T-helper 17 cell (primary cell): ENCODE results near the gene INHBC. TPM values are rescaled to one million over a fixed set of nuclear protein-coding genes. Genes with fewer than 3 reads are reported as not detected.
"Not testable (repeated sequence)": the region's sequence is repeated elsewhere in the genome, so short reads cannot be mapped to it uniquely, and the experiment has no call there.

Experiments used
- ATAC-seq: fragments of 150-1000 bp; cut with Tn5 transposase; 2 replicates; pipeline ENCODE4 v1.10.0; 2021; ENCODE audit warnings: mild to moderate bottlenecking, moderate library complexity
- DNase-seq, 3 donors: peaks; one replicate each; pipeline versions ENCODE4 v3.0.0 to v3.0.0-alpha.2; 2020 to 2021
- H3K9me3 ChIP-seq: one replicate; pipeline ENCODE4 v1.7.0; 2013; ENCODE audit warnings: low read length, mild to moderate bottlenecking; ENCODE audit not compliant: control insufficient read depth, poor library complexity, severe bottlenecking
- H3K27ac Mint-ChIP-seq: one replicate; pipeline ENCODE4 v1.8.0; 2022; ENCODE audit warnings: mild to moderate bottlenecking, moderate library complexity, mixed read lengths
- H3K27me3 Mint-ChIP-seq: one replicate; pipeline ENCODE4 v1.8.0; 2022; ENCODE audit warnings: mixed read lengths
- H3K36me3 Mint-ChIP-seq: one replicate; pipeline ENCODE4 v1.8.0; 2022; ENCODE audit warnings: low read depth, mixed read lengths
- H3K4me1 Mint-ChIP-seq: one replicate; pipeline ENCODE4 v1.8.0; 2022; ENCODE audit warnings: mild to moderate bottlenecking, mixed read lengths
- H3K4me3 Mint-ChIP-seq: one replicate; pipeline ENCODE4 v1.8.0; 2022; ENCODE audit warnings: mild to moderate bottlenecking, moderate library complexity, mixed read lengths
- total RNA-seq, 4 donors: library from RNA in 2 of 4; stranded (reverse) in 2 of 4; gene quantifications; one replicate each; pipeline ENCODE4 v1.2.3 and lab custom pipeline; 2022 to 2026

Gene INHBC
- total RNA-seq, 2 donors from 2014 or later = not detected

DNA sequence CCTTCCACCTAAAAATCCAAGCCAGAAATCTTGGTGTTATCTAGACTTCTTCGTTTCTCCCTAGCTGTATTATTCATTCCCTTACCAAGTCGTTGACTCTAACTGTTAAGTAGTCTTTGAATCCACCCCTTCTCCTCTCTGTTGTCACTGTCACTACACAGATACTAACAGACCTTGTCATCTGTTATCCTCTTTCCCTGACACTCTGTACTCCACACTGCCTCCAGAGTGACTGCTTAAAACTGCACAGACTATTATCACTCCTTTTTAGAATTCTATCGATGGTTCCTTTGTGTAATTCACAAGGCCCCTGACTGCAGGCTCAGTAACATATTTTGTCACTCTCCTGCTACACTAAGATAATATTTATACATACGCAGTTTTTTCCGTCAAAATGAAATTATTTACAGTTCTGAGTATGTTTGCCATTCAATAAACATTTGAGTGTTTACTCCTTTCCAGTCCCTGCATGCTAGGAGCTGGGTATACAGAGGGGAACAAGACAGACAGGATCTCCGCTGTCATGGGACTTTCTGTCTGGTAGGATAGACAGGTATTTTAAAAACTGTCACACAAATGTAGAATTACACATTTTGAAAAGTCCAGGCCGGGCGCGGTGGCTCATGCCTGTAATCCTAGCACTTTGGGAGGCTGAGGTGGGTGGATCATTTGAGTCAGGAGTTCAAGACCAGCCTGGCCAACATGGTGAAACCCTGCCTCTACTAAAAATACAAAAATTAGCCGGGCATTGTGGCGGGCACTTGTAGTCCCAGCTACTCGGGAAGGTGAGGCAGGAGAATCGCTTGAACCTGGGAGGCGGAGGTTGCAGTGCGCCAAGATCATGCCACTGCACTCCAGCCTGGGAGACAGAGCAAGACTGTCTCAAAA is 57.1 kb downstream of the INHBC start:
- H3K27me3 Mint-ChIP-seq = no peaks in the 10 kb centered on the region
- peak overlapping the region; percentile 15 for H3K4me3 Mint-ChIP-seq
- peak overlapping the region; percentile 71 for H3K27ac Mint-ChIP-seq
- ATAC-seq (no peak), DNase-seq (no peak)
- H3K36me3 Mint-ChIP-seq = peaks cover 8% of the 10 kb centered on the region
- no peaks in the 10 kb centered on the region for H3K9me3 ChIP-seq
- peaks cover 26% of the 10 kb centered on the region for H3K4me1 Mint-ChIP-seq

DNA sequence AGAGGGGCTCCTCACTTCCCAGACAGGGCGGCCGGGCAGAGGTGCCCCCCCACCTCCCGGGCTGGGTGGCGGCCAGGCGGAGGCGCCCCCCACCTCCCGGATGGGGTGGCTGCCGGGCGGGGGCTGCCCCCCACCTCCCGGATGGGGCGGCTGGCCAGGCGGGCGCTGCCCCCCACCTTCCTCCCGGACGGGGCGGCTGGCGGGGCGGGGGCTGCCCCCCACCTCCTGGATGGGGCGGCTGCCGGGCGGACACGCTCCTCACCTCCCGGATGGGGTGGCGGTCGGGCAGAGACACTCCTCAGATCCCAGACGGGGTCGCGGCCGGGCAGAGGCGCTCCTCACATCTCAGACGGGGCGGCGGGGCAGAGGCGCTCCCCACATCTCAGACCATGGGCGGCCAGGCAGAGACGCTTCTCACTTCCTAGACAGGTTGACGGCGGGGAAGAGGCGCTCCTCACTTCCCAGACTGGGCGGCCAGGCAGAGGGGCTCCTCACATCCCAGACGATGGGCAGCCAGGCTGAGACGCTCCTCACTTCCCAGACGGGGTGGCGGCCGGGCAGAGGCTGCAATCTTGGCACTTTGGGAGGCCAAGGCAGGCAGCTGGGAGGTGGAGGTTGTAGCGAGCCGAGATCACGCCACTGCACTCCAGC is 60.6 kb downstream of the INHBC start:
- Mint-ChIP-seq H3K36me3 (peaks cover 14% of the 10 kb centered on the region), H3K4me1 (peaks cover 18% of the 10 kb centered on the region)
- H3K27me3 Mint-ChIP-seq, H3K27ac Mint-ChIP-seq, H3K9me3 ChIP-seq, DNase-seq, ATAC-seq, H3K4me3 Mint-ChIP-seq: not testable (repeated sequence)

DNA sequence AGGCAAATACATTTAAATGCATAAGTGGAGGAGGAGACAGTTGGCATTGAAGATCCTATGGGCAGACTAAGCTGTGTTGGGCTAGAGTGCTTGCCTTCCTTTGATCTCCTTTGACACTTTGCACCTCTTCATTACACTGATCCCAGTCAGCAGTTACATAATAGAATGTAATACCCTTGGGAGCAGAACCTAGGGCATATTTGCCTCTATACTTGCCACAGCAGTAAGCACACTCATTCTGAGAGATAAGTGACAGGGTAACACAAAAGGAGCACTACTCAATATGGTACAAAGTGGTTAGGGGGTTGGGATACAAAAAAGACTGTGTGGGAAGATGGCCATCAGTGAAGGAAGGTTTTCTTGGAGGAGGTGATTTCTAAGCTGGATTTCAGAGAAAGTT is 62.2 kb downstream of the INHBC start:
- H3K4me3 Mint-ChIP-seq = no peak overlapping the region
- ATAC-seq (no peak), DNase-seq (no peak)
- H3K27ac Mint-ChIP-seq = peak overlapping the region; percentile 56
- H3K4me1 Mint-ChIP-seq = peaks cover 17% of the 10 kb centered on the region
- H3K36me3 Mint-ChIP-seq = peaks cover 14% of the 10 kb centered on the region
- H3K27me3 Mint-ChIP-seq = no peaks in the 10 kb centered on the region
- no peaks in the 10 kb centered on the region for H3K9me3 ChIP-seq

DNA sequence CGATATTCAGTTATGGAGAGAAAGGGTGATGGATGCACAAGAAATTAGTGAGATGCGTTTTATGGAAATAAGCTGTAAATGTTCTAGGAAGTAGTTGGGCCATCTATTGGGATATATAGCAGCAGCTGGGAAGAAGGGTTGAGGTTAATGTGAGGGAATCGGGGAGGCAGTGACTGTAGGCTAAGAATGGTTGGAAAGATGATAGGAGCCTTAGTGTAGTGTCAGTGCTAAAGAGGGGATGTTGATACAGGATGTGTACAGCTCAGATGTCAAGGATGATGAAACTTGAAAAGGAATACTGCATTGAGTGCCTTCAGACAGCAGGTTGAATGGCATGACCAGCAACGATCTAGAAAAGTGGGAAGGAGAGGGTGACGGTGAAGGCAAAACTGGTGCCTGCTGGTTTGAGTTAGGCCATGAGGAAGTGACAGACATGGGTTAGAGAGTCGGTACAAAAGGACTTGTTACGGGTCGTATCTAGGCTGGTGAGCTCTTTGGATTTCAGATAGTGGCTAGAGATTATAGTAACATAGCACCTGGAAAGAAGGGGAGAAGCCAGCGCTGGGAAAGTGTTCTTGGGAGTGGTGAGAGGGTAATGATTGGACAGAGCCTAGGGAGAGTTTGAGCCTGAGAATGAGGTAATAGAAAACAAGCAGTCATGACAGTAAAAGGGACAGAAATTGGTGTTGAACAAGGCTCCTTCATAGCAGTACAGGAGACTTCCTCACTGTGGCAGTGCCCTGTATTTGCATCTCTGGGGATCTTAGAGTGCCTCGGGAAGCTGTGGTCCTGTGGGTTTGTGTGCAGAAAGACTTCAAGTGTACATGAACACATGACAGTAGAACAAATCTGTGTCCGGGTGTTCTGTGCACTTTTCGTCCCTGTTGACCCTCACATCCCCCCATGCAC is 62.9 kb downstream of the INHBC start:
- H3K27ac Mint-ChIP-seq = peak overlapping the region; percentile 56
- H3K9me3 ChIP-seq = no peaks in the 10 kb centered on the region

DNA sequence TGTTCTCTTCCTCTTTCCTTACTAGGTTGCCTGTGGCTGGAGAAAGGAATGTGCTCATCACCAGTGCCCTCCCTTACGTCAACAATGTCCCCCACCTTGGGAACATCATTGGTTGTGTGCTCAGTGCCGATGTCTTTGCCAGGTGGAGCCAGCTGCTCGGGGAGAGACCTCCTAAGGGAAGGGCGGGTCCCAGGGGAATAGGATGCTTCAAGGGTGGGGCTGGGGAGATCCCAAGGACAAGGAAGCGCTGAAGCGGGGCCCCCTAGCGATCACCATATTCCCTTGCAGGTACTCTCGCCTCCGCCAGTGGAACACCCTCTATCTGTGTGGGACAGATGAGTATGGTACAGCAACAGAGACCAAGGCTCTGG is 63.5 kb downstream of the INHBC start:
- DNase-seq (no peak), ATAC-seq (no peak)
- H3K36me3 Mint-ChIP-seq = peaks cover 18% of the 10 kb centered on the region
- no peaks in the 10 kb centered on the region for H3K9me3 ChIP-seq
- no peaks in the 10 kb centered on the region for H3K27me3 Mint-ChIP-seq
- H3K4me1 Mint-ChIP-seq = peaks cover 12% of the 10 kb centered on the region
- no peak overlapping the region for H3K4me3 Mint-ChIP-seq
- H3K27ac Mint-ChIP-seq = peak overlapping the region; percentile 56

More for the DNA sequence above, 62.9 kb downstream of the INHBC start:
- ATAC-seq (no peak), DNase-seq (no peak)
- Mint-ChIP-seq H3K4me1 (peaks cover 17% of the 10 kb centered on the region), H3K4me3 (no peak overlapping the region), H3K27me3 (no peaks in the 10 kb centered on the region), H3K36me3 (peaks cover 18% of the 10 kb centered on the region)

DNA sequence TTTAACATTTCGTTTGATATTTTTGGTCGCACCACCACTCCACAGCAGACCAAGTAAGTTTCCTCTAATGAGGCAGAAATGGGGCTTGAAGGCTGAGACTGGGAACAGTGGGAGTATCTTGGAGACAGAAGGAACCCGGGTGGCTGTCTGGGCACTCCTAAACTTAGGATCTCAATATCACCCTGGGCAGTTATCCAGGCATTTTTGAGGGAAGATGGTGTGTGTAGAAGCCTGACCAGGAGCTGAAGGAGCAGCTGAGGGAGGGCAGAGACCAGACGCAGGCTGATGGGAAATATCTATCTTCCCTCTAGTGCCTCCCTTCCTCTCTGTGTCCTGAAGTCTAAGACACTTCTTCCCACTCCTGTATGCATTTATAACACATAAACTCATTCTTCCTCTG is 64.0 kb downstream of the INHBC start:
- no peaks in the 10 kb centered on the region for H3K9me3 ChIP-seq
- Mint-ChIP-seq H3K36me3 (peaks cover 18% of the 10 kb centered on the region), H3K4me3 (no peak overlapping the region), H3K27me3 (no peaks in the 10 kb centered on the region), H3K27ac (peak overlapping the region; percentile 56), H3K4me1 (peaks cover 12% of the 10 kb centered on the region)
- ATAC-seq (no peak), DNase-seq (no peak)

DNA sequence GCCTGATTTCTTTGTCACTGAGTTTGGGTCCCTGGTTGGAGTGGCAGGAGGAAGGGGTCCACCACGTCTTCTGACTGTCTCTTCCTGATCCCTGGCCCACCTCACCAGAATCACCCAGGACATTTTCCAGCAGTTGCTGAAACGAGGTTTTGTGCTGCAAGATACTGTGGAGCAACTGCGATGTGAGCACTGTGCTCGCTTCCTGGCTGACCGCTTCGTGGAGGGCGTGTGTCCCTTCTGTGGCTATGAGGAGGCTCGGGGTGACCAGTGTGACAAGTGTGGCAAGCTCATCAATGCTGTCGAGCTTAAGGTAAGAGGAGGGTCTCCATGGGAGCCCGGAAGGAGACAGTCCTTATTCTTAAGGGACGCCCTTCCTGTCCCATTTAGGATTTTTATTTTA is 65.6 kb downstream of the INHBC start:
- Mint-ChIP-seq H3K4me1 (peaks cover 14% of the 10 kb centered on the region), H3K36me3 (peaks cover 18% of the 10 kb centered on the region), H3K27me3 (no peaks in the 10 kb centered on the region), H3K4me3 (no peak overlapping the region), H3K27ac (peak overlapping the region; percentile 62)
- ATAC-seq (no peak), DNase-seq (no peak)
- H3K9me3 ChIP-seq = no peaks in the 10 kb centered on the region

Other genes with a start within 250 kb of the INHBC start
- not detected for gene NXPH4, start 218.0 kb upstream of the INHBC start, total RNA-seq
- 10 to 100 TPM; 28.8 to 36.9 TPM for gene SHMT2, start 205.1 kb upstream of the INHBC start, total RNA-seq
- gene STAC3, start 183.6 kb upstream of the INHBC start, total RNA-seq = 1 to 10 TPM; 1.6 to 1.9 TPM
- gene R3HDM2, start 3.7 kb upstream of the INHBC start, total RNA-seq = 100 to 1,000 TPM; 101 to 115 TPM
- not detected for gene INHBE, start 20.5 kb downstream of the INHBC start, total RNA-seq
- under 1 TPM; 0.10 to 0.22 TPM for gene GLI1, start 25.0 kb downstream of the INHBC start, total RNA-seq
- 100 to 1,000 TPM; 225 to 295 TPM for gene ARHGAP9, start 45.1 kb downstream of the INHBC start, total RNA-seq
- gene MARS1, start 53.3 kb downstream of the INHBC start, total RNA-seq = 100 to 1,000 TPM; 175 to 180 TPM
- gene DDIT3, start 85.7 kb downstream of the INHBC start, total RNA-seq = 100 to 1,000 TPM; 115 to 145 TPM
- 10 to 100 TPM; 82.4 to 93.5 TPM for gene MBD6, start 88.0 kb downstream of the INHBC start, total RNA-seq
- gene DCTN2, start 112.4 kb downstream of the INHBC start, total RNA-seq = 10 to 100 TPM; 63.9 to 78.8 TPM
- under 1 TPM; 0.35 to 0.63 TPM for gene KIF5A, start 115.3 kb downstream of the INHBC start, total RNA-seq
- 10 to 100 TPM; 28.9 to 32.2 TPM for gene PIP4K2C, start 156.4 kb downstream of the INHBC start, total RNA-seq
- 10 to 100 TPM; 24.4 to 32.8 TPM for gene DTX3, start 170.0 kb downstream of the INHBC start, total RNA-seq
- 1 to 10 TPM in 1 of 2 donors, under 1 TPM in 1; 0.37 to 1.2 TPM for gene ARHGEF25, start 176.7 kb downstream of the INHBC start, total RNA-seq
- gene B4GALNT1, start 198.4 kb downstream of the INHBC start, total RNA-seq = not detected